ENCODE results near the gene FBXO9.

DNA sequence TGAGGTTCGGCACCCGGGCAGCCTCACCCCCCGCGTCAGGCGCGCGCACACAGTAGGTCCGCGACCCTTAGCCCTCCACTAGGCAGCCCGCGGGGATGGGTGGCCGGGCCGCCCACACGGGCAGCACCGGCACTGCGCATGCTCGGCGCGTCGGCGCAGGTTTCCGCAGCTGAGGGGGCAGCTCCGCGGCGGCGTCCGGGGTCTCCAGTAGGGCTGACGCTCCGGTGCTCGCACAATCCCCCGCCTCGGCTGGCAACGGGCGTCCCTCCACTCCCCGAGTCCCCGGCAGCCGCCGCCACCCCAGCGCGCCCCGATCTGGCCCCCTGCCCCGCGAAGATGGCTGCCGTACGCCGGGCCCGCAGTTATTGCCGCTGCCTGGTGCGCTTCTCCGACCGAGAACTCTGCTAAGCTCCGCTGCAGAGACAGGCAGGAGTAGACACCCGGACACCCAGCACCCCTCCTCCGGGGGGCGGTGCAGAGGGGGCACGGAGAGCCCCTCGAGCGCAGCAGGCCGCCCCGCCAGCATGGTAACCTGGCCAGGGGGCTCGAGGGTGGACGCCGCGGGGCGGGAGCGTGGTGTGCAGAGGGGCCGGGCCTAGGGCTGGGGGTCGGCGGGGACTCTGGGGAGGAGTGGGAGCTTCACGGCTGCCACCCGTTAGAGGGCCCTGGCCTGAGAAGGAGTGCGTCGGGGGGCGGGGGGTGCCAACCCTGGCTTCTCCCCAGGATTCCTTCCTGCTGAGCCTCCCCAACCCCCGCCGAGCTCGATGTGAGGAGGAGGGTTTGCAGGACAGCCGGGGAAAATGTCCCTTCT, at the start of gene FBXO9:
- TF ChIP-seq CTCF (IDR thresholded peaks at IDR 0.05) (no peak), ZFX (IDR thresholded peaks at IDR 0.05; ENCODE audit: borderline replicate concordance) (no peak)

All from 22Rv1 (cell line).